SK-N-SH (cell line): Measurements from ENCODE around the gene SPOCK1.

ENCODE experiments used
- EP300 ChIP-seq, 2 experiments: IDR thresholded peaks; 2 replicates each; pipeline versions ENCODE4 v1.4.0 to v1.6.1; 2012; ENCODE audit warnings: borderline replicate concordance in 1 of 2, low read depth in 1 of 2, low read length in 1 of 2
- FOXM1 ChIP-seq: IDR thresholded peaks from 2 replicates; pipeline ENCODE4 v1.4.0; 2012; ENCODE audit warnings: low read depth, mild to moderate bottlenecking
- GATA2 ChIP-seq: sonication (generic); formaldehyde crosslinking; IDR thresholded peaks from 2 replicates; pipeline ENCODE4 v1.5.0; 2020; ENCODE audit warnings: mild to moderate bottlenecking, missing genetic modification reagents
- JUND ChIP-seq: IDR thresholded peaks from 2 replicates; pipeline ENCODE4 v1.4.0; 2012
- MAX ChIP-seq: IDR thresholded peaks from 2 replicates; pipeline ENCODE4 v1.4.0; 2012; ENCODE audit warnings: low read depth
- MXI1 ChIP-seq: IDR thresholded peaks from 2 replicates; pipeline ENCODE4 v1.6.1; 2012; ENCODE audit warnings: mild to moderate bottlenecking, low read depth, low read length, improper control_type of control experiment
- NFIC ChIP-seq: IDR thresholded peaks from 2 replicates; pipeline ENCODE4 v1.4.0; 2012; ENCODE audit warnings: borderline replicate concordance
- PBX3 ChIP-seq: IDR thresholded peaks from 2 replicates; pipeline ENCODE4; 2012
- POLR2AphosphoS5 ChIP-seq: IDR thresholded peaks from 2 replicates; pipeline ENCODE4 v1.6.1; 2012; ENCODE audit warnings: low read depth, low read length
- RAD21 ChIP-seq: IDR thresholded peaks from 2 replicates; pipeline ENCODE4 v1.6.1; 2012; ENCODE audit warnings: mild to moderate bottlenecking, low read length
- RCOR1 ChIP-seq: fragments of 150-350 bp; IDR thresholded peaks from 2 replicates; pipeline ENCODE4 v1.6.1; 2017; ENCODE audit warnings: antibody characterized with exemption, low read length
- USF1 ChIP-seq: IDR thresholded peaks from 2 replicates; pipeline ENCODE4 v1.4.0; 2012; ENCODE audit warnings: low read depth, borderline replicate concordance
- TF ChIP-seq, protein P1 (sequence below): fragments of 200-600 bp; sonication (generic); IDR thresholded peaks from 2 replicates; pipeline ENCODE4 v1.6.1; 2017; ENCODE audit warnings: antibody characterized with exemption, mild to moderate bottlenecking, moderate library complexity
- TF ChIP-seq, protein P2 (sequence below): IDR thresholded peaks from 2 replicates; pipeline ENCODE4 v1.4.0; 2012; ENCODE audit warnings: low read depth, borderline replicate concordance

DNA sequence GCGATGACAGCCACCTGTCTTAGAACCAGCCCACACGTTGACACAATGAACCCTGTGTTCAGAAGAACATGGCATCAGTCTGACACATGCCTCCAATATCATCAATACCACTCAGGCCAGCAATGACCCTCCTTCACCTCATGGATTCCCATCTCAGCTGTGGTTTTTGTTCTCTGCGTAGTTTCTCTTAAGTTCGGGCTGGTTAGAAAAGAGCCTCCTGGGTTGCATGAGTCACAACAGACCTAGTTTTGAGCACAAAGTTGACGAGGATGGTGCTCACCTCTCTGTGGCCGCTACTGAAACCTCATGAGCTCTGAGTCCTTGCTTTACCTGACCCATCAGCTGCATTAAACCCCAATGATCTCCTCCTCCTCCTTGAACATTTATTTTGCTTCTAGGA, 299.9 kb downstream of the SPOCK1 start:
- TF ChIP-seq, protein P1, sequence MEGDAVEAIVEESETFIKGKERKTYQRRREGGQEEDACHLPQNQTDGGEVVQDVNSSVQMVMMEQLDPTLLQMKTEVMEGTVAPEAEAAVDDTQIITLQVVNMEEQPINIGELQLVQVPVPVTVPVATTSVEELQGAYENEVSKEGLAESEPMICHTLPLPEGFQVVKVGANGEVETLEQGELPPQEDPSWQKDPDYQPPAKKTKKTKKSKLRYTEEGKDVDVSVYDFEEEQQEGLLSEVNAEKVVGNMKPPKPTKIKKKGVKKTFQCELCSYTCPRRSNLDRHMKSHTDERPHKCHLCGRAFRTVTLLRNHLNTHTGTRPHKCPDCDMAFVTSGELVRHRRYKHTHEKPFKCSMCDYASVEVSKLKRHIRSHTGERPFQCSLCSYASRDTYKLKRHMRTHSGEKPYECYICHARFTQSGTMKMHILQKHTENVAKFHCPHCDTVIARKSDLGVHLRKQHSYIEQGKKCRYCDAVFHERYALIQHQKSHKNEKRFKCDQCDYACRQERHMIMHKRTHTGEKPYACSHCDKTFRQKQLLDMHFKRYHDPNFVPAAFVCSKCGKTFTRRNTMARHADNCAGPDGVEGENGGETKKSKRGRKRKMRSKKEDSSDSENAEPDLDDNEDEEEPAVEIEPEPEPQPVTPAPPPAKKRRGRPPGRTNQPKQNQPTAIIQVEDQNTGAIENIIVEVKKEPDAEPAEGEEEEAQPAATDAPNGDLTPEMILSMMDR: no peak
- no peak for TF ChIP-seq POLR2AphosphoS5
- no peak for TF ChIP-seq USF1
- no peak for TF ChIP-seq RCOR1
- TF ChIP-seq NFIC: no peak
- TF ChIP-seq FOXM1: no peak
- TF ChIP-seq GATA2 (CRISPR knock-in tag): no peak
- TF ChIP-seq, protein P2, sequence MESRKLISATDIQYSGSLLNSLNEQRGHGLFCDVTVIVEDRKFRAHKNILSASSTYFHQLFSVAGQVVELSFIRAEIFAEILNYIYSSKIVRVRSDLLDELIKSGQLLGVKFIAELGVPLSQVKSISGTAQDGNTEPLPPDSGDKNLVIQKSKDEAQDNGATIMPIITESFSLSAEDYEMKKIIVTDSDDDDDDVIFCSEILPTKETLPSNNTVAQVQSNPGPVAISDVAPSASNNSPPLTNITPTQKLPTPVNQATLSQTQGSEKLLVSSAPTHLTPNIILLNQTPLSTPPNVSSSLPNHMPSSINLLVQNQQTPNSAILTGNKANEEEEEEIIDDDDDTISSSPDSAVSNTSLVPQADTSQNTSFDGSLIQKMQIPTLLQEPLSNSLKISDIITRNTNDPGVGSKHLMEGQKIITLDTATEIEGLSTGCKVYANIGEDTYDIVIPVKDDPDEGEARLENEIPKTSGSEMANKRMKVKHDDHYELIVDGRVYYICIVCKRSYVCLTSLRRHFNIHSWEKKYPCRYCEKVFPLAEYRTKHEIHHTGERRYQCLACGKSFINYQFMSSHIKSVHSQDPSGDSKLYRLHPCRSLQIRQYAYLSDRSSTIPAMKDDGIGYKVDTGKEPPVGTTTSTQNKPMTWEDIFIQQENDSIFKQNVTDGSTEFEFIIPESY: no peak
- TF ChIP-seq MXI1: no peak
- TF ChIP-seq EP300 (IDR thresholded peaks at IDR 0.05; ENCODE audit: borderline replicate concordance in 1 of 2, low read depth in 1 of 2, low read length in 1 of 2): no peak
- no peak for TF ChIP-seq RAD21
- no peak for TF ChIP-seq PBX3
- TF ChIP-seq MAX: no peak
- TF ChIP-seq JUND: no peak
